GM12874 (cell line): Measurements from ENCODE around the gene RHOD.

Experiments
- CTCF ChIP-seq: IDR thresholded peaks from 2 replicates; pipeline ENCODE4 v1.5.1; 2011; ENCODE audit warnings: low read depth, mild to moderate bottlenecking, control low read depth, low read length, moderate library complexity; ENCODE audit not compliant: insufficient read depth

The RHOD gene

GRCh38 chr11:67105964-67106363, 49.3 kb downstream of the RHOD start:
- TF ChIP-seq CTCF: no peak

- no peak for TF ChIP-seq CTCF
These were observed 54.6 kb downstream of the RHOD start for GRCh38 chr11:67111261-67111660.

- no peak for TF ChIP-seq CTCF
These were observed 56.6 kb downstream of the RHOD start for GRCh38 chr11:67113231-67113721.

- no peak for TF ChIP-seq CTCF
These were observed 57.7 kb downstream of the RHOD start for GRCh38 chr11:67114275-67114896.

GRCh38 chr11:67116758-67117105, 60.1 kb downstream of the RHOD start:
- TF ChIP-seq CTCF: no peak

GRCh38 chr11:67117176-67117575, 60.5 kb downstream of the RHOD start:
- TF ChIP-seq CTCF: no peak

- no peak for TF ChIP-seq CTCF
These were observed 61.1 kb downstream of the RHOD start for GRCh38 chr11:67117672-67118180.
